AG09309 (cell line): ENCODE data around the gene PRXL2C.

ENCODE experiments used
- DNase-seq: peaks from one replicate; pipeline ENCODE4 v3.0.0-alpha.2; 2010; ENCODE audit warnings: low read depth
- H3K4me3 ChIP-seq: 2 replicates; pipeline ENCODE4 v1.5.1; 2011; ENCODE audit warnings: mild to moderate bottlenecking, low read depth, low read length, moderate library complexity; ENCODE audit not compliant: control insufficient read depth
- TF ChIP-seq, protein P1 (sequence below): IDR thresholded peaks from 2 replicates; pipeline ENCODE4 v1.5.1; 2011; ENCODE audit warnings: mild to moderate bottlenecking, low read depth, low read length, inconsistent platforms; ENCODE audit not compliant: insufficient read depth, control insufficient read depth; ENCODE audit errors: missing control alignments

PRXL2C gene

DNA sequence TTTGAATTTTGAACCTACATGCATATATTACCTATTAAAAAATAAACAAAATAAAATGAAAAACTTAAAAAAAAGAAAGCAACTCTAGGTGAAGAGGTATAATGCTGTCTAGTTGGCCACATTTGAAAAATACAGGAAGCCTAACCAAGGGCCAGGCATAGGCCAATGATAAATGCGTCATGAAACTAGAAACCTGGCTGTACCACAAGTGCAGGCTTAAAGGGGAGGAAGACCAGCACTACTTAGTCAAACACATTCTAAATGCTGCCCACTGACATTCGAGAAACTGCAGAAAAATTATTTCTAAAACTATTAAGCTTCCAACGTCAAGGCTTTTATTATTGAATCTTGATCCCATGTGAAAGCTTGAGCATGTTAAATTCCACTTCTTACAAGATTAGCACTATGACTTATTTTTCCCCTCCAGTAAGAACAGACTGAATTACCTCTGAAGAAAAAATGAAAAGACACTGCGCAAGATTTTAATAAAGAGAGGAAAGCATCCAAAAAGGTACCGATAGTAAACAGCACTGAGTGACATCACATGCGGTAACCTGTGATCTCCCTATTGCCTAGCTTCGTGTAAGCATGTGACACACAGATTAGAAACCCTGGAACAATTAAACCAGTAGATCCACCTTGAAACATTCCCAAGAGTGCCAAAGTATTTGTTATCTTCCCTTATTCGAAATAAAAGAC lies 51.7 kb downstream of the PRXL2C start:
- H3K4me3 ChIP-seq: no peak overlapping the region
- no peak for DNase-seq
- TF ChIP-seq, protein P1, sequence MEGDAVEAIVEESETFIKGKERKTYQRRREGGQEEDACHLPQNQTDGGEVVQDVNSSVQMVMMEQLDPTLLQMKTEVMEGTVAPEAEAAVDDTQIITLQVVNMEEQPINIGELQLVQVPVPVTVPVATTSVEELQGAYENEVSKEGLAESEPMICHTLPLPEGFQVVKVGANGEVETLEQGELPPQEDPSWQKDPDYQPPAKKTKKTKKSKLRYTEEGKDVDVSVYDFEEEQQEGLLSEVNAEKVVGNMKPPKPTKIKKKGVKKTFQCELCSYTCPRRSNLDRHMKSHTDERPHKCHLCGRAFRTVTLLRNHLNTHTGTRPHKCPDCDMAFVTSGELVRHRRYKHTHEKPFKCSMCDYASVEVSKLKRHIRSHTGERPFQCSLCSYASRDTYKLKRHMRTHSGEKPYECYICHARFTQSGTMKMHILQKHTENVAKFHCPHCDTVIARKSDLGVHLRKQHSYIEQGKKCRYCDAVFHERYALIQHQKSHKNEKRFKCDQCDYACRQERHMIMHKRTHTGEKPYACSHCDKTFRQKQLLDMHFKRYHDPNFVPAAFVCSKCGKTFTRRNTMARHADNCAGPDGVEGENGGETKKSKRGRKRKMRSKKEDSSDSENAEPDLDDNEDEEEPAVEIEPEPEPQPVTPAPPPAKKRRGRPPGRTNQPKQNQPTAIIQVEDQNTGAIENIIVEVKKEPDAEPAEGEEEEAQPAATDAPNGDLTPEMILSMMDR: no peak

GRCh38 chr9:96599298-96599697 lies 55.8 kb downstream of the PRXL2C start:
- no peak for DNase-seq
- TF ChIP-seq, protein P1: no peak
- H3K4me3 ChIP-seq: no peak overlapping the region

DNA sequence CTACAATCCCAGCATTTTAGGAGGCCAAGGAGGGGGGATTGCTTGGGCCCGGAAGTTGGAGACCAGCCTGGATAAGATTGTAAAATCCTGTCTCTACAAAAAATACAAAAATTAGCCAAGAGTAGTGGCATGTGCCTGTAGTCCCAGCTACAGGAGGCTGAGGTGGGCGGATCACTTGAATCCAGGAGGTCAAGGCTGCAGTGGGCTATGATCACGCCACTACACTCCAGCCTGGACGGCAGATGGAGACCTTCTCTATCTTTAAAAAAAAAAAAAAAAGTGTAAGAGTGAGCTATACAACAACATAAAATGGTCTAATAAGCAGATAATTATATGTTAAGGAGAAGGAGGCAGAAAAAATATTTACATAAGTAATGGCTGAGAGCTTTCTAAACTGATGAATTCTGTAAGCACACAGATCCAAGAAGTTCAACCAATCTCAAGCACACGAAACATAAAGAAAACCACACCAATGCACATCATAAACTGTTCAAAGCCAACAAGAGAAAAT lies 58.5 kb downstream of the PRXL2C start:
- H3K4me3 ChIP-seq: no peak overlapping the region
- TF ChIP-seq, protein P1: no peak
- no peak for DNase-seq
